ENCODE data around the gene DOK6. TPM values are rescaled to one million over a fixed set of nuclear protein-coding genes. Genes with fewer than 3 reads are reported as not detected.

Gene DOK6
- total RNA-seq, 2 experiments from 2014 or later, result not detected

GRCh38 chr18:69388222-69388621 lies 12.5 kb upstream of the DOK6 start:
- peaks cover 4% of the 10 kb centered on the region for H3K27me3 Mint-ChIP-seq
- ATAC-seq, result no peak
- no peaks in the 10 kb centered on the region for H3K4me1 Mint-ChIP-seq
- POLR2A ChIA-PET, result no interaction called here
- no peak overlapping the region for H3K27ac Mint-ChIP-seq
- H3K4me3 Mint-ChIP-seq, result no peak overlapping the region
- intact Hi-C loops (cut with DNase I, micrococcal nuclease), result no loop called here
- no peaks in the 10 kb centered on the region for H3K36me3 Mint-ChIP-seq (ENCODE audit: low read depth)
- CTCF ChIA-PET, result no interaction called here
- no peaks in the 10 kb centered on the region for H3K9me3 Mint-ChIP-seq (ENCODE audit: low read depth)
- no peak for DNase-seq

- ChIA-PET POLR2A (no interaction called here), CTCF (no interaction called here)
- DNase-seq (no peak), ATAC-seq (no peak)
- Mint-ChIP-seq H3K4me3 (no peak overlapping the region), H3K27me3 (peaks cover 37% of the 10 kb centered on the region), H3K9me3 (ENCODE audit: low read depth) (no peaks in the 10 kb centered on the region), H3K4me1 (peaks cover 9% of the 10 kb centered on the region), H3K27ac (no peak overlapping the region), H3K36me3 (ENCODE audit: low read depth) (no peaks in the 10 kb centered on the region)
- intact Hi-C loops (cut with DNase I, micrococcal nuclease), result no loop called here
Observed at GRCh38 chr18:69397096-69397495, 3.6 kb upstream of the DOK6 start.

DNA sequence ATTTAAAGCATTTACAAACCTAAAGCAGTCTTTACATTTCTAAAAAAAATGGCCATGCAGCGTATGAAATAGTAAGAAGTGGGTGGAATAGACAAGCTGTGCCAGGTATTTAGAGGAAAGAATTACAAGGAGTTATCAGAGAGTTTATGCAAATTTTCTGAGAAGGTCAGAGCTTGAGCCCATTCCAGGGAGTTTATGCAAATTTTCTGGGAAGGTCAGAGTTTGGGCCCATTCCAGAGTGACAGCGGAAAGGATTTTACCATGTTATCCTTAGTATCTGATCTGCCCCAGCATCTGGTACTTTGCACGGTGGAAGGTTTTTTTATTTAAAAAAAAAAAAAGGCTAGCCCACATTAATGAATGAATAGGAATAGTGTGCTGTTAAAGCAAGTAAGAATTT lies 1.4 kb upstream of the DOK6 start:
- CTCF ChIA-PET, result no interaction called here
- intact Hi-C loops (cut with DNase I, micrococcal nuclease), result no loop called here
- no peak for ATAC-seq

DNA sequence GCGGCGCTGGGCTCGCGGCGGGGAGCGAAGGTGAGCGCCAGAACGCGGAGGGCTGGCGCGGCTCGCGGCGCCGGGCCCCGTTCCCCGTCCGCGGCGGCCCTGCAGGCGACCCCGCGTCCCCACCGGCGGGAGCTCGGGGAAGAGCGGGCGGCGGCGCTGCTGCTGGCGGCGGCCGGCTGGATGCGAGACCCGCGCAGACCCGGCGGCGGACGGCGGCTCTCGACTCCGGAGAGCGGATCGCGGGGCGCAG lies 213 bp downstream of the DOK6 start:
- H3K4me1 Mint-ChIP-seq, result peaks cover 11% of the 10 kb centered on the region
- DNase-seq (peak; percentile 19), ATAC-seq (no peak)
- H3K4me3 Mint-ChIP-seq, result no peak overlapping the region
- no peaks in the 10 kb centered on the region for H3K9me3 Mint-ChIP-seq (ENCODE audit: low read depth)
- no peaks in the 10 kb centered on the region for H3K36me3 Mint-ChIP-seq (ENCODE audit: low read depth)
- ChIA-PET POLR2A (no interaction called here), CTCF (interaction anchor here (0.6 kb wide), 1 partner anchor 150 kb away, joined by 4 read pairs; no protein-coding TSS in a partner anchor)
- no peak overlapping the region for H3K27ac Mint-ChIP-seq
- intact Hi-C loops (cut with DNase I, micrococcal nuclease), result no loop called here
- peaks cover 52% of the 10 kb centered on the region for H3K27me3 Mint-ChIP-seq

More for the DNA sequence above, 1.4 kb upstream of the DOK6 start:
- H3K4me1 Mint-ChIP-seq, result peaks cover 11% of the 10 kb centered on the region
- H3K4me3 Mint-ChIP-seq, result no peak overlapping the region
- no peak overlapping the region for H3K27ac Mint-ChIP-seq
- POLR2A ChIA-PET, result no interaction called here
- DNase-seq, result no peak
- peaks cover 48% of the 10 kb centered on the region for H3K27me3 Mint-ChIP-seq
- H3K9me3 Mint-ChIP-seq (ENCODE audit: low read depth), result no peaks in the 10 kb centered on the region
- H3K36me3 Mint-ChIP-seq (ENCODE audit: low read depth), result no peaks in the 10 kb centered on the region

- H3K4me1 Mint-ChIP-seq, result peaks cover 11% of the 10 kb centered on the region
- ChIA-PET CTCF (interaction anchor here (0.6 kb wide), 1 partner anchor 149 kb away, joined by 4 read pairs; no protein-coding TSS in a partner anchor), POLR2A (no interaction called here)
- H3K9me3 Mint-ChIP-seq (ENCODE audit: low read depth), result no peaks in the 10 kb centered on the region
- intact Hi-C loops (cut with DNase I, micrococcal nuclease), result no loop called here
- DNase-seq (no peak), ATAC-seq (peak; percentile 54)
- H3K27ac Mint-ChIP-seq, result no peak overlapping the region
- peaks cover 53% of the 10 kb centered on the region for H3K27me3 Mint-ChIP-seq
- H3K4me3 Mint-ChIP-seq, result peak overlapping the region; percentile 39
- no peaks in the 10 kb centered on the region for H3K36me3 Mint-ChIP-seq (ENCODE audit: low read depth)
Observed at GRCh38 chr18:69401226-69401971, 711 bp downstream of the DOK6 start.

- Mint-ChIP-seq H3K36me3 (ENCODE audit: low read depth) (no peaks in the 10 kb centered on the region), H3K27ac (no peak overlapping the region), H3K4me3 (no peak overlapping the region), H3K4me1 (peaks cover 11% of the 10 kb centered on the region), H3K27me3 (peaks cover 55% of the 10 kb centered on the region), H3K9me3 (ENCODE audit: low read depth) (no peaks in the 10 kb centered on the region)
- DNase-seq, result no peak
- POLR2A ChIA-PET, result no interaction called here
- intact Hi-C loops (cut with DNase I, micrococcal nuclease), result no loop called here
- no peak for ATAC-seq
- CTCF ChIA-PET, result no interaction called here
Observed at GRCh38 chr18:69401972-69402532, 1.4 kb downstream of the DOK6 start.

DNA sequence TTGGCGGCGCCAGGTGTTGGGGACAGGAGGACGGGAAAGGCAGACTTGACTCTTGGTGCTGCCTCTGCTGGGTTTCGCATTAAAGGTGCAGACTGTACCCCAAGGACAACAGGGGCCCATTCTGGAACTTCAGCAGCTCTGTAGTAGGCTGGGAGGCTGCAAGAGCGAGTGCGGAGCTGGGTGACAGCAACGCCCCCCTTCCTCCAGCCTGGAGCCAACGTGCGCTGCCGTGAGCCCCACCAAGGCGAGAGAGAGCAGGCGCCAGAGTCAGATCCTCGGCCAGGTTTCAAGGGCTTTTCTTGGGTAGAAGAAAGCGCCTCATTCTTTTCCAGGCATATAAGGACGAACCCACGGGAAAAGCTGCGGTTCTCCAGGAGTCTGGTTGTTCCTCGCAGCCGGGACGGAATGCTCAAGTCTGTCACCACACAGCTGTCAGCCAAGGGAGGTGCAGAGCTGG lies 1.9 kb downstream of the DOK6 start:
- ATAC-seq (no peak), DNase-seq (no peak)
- peaks cover 11% of the 10 kb centered on the region for H3K4me1 Mint-ChIP-seq
- H3K9me3 Mint-ChIP-seq (ENCODE audit: low read depth), result no peaks in the 10 kb centered on the region
- ChIA-PET POLR2A (no interaction called here), CTCF (no interaction called here)
- no peak overlapping the region for H3K27ac Mint-ChIP-seq
- intact Hi-C loops (cut with DNase I, micrococcal nuclease), result no loop called here
- no peaks in the 10 kb centered on the region for H3K36me3 Mint-ChIP-seq (ENCODE audit: low read depth)
- peaks cover 55% of the 10 kb centered on the region for H3K27me3 Mint-ChIP-seq
- H3K4me3 Mint-ChIP-seq, result no peak overlapping the region

DNA sequence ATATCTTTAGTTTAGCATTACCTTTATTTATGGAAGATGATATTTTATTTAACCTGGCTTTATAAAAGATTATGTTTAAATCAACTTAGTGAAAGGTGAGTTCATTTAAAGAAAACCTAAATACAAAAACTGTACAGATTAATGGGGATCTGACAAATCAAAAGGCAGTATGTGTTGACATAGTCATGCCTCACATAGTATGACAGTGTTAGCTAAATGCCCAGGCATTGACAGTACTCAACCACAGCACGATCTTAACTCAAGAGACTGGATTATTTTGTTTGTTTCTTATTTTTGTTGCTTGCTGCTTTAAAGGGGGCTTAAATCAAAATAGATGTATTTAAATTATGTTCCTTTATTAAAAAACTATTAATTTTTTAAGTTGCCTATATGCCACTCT lies 7.8 kb downstream of the DOK6 start:
- no peaks in the 10 kb centered on the region for H3K36me3 Mint-ChIP-seq (ENCODE audit: low read depth)
- ChIA-PET CTCF (no interaction called here), POLR2A (no interaction called here)
- no peak overlapping the region for H3K27ac Mint-ChIP-seq
- ATAC-seq (no peak), DNase-seq (no peak)
- intact Hi-C loops (cut with DNase I, micrococcal nuclease), result no loop called here
- no peaks in the 10 kb centered on the region for H3K4me1 Mint-ChIP-seq
- no peaks in the 10 kb centered on the region for H3K9me3 Mint-ChIP-seq (ENCODE audit: low read depth)
- no peak overlapping the region for H3K4me3 Mint-ChIP-seq
- H3K27me3 Mint-ChIP-seq, result peaks cover 27% of the 10 kb centered on the region

GRCh38 chr18:69411199-69411598 lies 10.5 kb downstream of the DOK6 start:
- ATAC-seq, result no peak
- CTCF ChIA-PET, result no interaction called here
- Mint-ChIP-seq H3K27ac (no peak overlapping the region), H3K4me1 (no peaks in the 10 kb centered on the region), H3K36me3 (ENCODE audit: low read depth) (no peaks in the 10 kb centered on the region), H3K4me3 (no peak overlapping the region), H3K9me3 (ENCODE audit: low read depth) (no peaks in the 10 kb centered on the region), H3K27me3 (peaks cover 20% of the 10 kb centered on the region)
- POLR2A ChIA-PET, result no interaction called here
- intact Hi-C loops (cut with DNase I, micrococcal nuclease), result no loop called here
- DNase-seq, result no peak

DNA sequence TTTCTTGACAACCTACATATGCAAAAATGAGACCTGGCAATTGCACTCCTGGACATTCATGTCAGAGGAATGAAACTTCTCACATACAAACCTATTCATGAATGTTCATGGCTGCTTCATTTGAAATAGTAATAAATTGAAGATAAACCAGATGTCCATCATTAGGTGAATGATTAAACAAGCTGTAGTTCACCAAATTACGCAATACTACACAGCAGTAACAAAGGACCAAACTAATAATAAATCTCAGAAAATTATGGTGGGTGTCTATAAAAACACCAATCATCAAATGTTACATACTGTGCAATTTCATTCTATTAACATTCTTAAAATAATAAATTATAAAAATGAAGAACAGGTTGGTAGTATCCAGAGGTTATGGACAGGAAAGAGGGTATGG lies 13.5 kb downstream of the DOK6 start:
- Mint-ChIP-seq H3K27me3 (peaks cover 22% of the 10 kb centered on the region), H3K9me3 (ENCODE audit: low read depth) (no peaks in the 10 kb centered on the region), H3K4me1 (no peaks in the 10 kb centered on the region), H3K36me3 (ENCODE audit: low read depth) (no peaks in the 10 kb centered on the region), H3K4me3 (no peak overlapping the region), H3K27ac (no peak overlapping the region)
- CTCF ChIA-PET, result no interaction called here
- ATAC-seq (no peak), DNase-seq (no peak)
- POLR2A ChIA-PET, result no interaction called here
- intact Hi-C loops (cut with DNase I, micrococcal nuclease), result no loop called here

DNA sequence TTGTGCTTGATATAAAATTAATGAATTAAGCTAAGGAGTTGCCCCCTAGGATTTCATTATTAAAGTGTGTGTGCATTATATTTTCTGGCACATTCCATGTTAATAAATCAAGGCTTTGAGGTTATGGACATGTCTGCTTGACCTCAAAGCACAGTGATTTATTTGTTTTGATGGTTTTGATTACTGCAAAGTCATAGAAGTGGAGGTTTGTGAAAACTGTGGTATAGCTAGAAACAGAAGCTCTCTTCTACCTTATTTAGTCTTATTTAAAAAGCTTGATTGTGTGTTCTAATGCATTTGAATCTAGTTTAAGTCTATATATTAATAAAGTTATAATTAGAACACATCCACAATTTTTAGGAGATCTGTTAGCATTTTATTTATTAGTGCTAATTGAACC lies 32.2 kb downstream of the DOK6 start:
- no peak overlapping the region for H3K27ac Mint-ChIP-seq
- POLR2A ChIA-PET, result no interaction called here
- no peaks in the 10 kb centered on the region for H3K27me3 Mint-ChIP-seq
- H3K4me3 Mint-ChIP-seq, result no peak overlapping the region
- no peaks in the 10 kb centered on the region for H3K9me3 Mint-ChIP-seq (ENCODE audit: low read depth)
- CTCF ChIA-PET, result interaction anchor here (0.9 to 1.1 kb wide), 2 partner anchors 10 to 14 kb away, joined by 3 to 4 read pairs; no protein-coding TSS in a partner anchor
- DNase-seq (no peak), ATAC-seq (no peak)
- H3K4me1 Mint-ChIP-seq, result no peaks in the 10 kb centered on the region
- no peaks in the 10 kb centered on the region for H3K36me3 Mint-ChIP-seq (ENCODE audit: low read depth)
- intact Hi-C loops (cut with DNase I, micrococcal nuclease), result no loop called here

DNA sequence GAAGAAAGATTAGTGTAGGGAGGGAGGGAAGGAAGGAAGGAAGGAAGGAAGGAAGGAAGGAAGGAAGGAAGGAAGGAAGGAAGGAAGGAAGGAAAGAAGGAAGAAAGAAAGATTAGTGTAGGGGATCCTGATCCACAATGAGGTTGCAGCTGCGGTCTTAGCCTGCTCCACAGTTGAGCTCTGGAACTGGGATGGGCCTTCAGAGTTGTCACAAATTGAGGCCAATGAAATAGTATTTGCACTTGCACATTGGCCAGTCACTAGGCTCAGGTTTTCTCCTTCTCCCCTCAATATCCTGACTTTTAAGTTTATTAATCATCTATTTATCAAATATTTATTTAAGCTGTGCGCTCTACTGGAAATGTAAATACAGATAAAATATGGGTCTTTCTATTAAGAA lies 34.3 kb downstream of the DOK6 start:
- intact Hi-C loops (cut with DNase I, micrococcal nuclease), result no loop called here
- H3K27me3 Mint-ChIP-seq, result no peaks in the 10 kb centered on the region
- no peaks in the 10 kb centered on the region for H3K9me3 Mint-ChIP-seq (ENCODE audit: low read depth)
- ATAC-seq (no peak), DNase-seq (no peak)
- CTCF ChIA-PET, result no interaction called here
- H3K27ac Mint-ChIP-seq, result no peak overlapping the region
- POLR2A ChIA-PET, result no interaction called here
- H3K4me1 Mint-ChIP-seq, result no peaks in the 10 kb centered on the region
- no peak overlapping the region for H3K4me3 Mint-ChIP-seq
- no peaks in the 10 kb centered on the region for H3K36me3 Mint-ChIP-seq (ENCODE audit: low read depth)

Measured in activated CD4-positive, alpha-beta T cell treated with anti-CD3 and anti-CD28 coated beads for 36 hours (primary cell).